ENCODE data around the gene APOBEC3A.
"Not testable (repeated sequence)": the region's sequence is repeated elsewhere in the genome, so short reads cannot be mapped to it uniquely, and the experiment has no call there.

The APOBEC3A gene

GRCh38 chr22:38989466-38989865, 32.1 kb downstream of the APOBEC3A start:
- TF ChIP-seq CTCF (IDR thresholded peaks at IDR 0.05; ENCODE audit: low read depth, low read length) = no peak
- H3K4me3 ChIP-seq (ENCODE audit: low read depth, low read length) = no peak overlapping the region

- H3K4me3 ChIP-seq (ENCODE audit: low read depth, low read length) = not testable (repeated sequence)
Observed at GRCh38 chr22:38992871-38993371, 35.5 kb downstream of the APOBEC3A start.

- TF ChIP-seq CTCF (IDR thresholded peaks at IDR 0.05; ENCODE audit: low read depth, low read length) = no peak
- H3K4me3 ChIP-seq (ENCODE audit: low read depth, low read length) = no peak overlapping the region
Observed at GRCh38 chr22:38996105-38996504, 38.7 kb downstream of the APOBEC3A start.

- no peak for TF ChIP-seq CTCF (IDR thresholded peaks at IDR 0.05; ENCODE audit: low read depth, low read length)
Observed at GRCh38 chr22:38997518-38997917, 40.1 kb downstream of the APOBEC3A start.

GRCh38 chr22:39003165-39003638, 45.8 kb downstream of the APOBEC3A start:
- peak; percentile 69 for TF ChIP-seq CTCF (IDR thresholded peaks at IDR 0.05; ENCODE audit: low read depth, low read length)
- no peak overlapping the region for H3K4me3 ChIP-seq (ENCODE audit: low read depth, low read length)

More at GRCh38 chr22:38997518-38997917, 40.1 kb downstream of the APOBEC3A start:
- no peak overlapping the region for H3K4me3 ChIP-seq (ENCODE audit: low read depth, low read length)

GRCh38 chr22:39007177-39007576, 49.8 kb downstream of the APOBEC3A start:
- TF ChIP-seq CTCF (IDR thresholded peaks at IDR 0.05; ENCODE audit: low read depth, low read length) = no peak
- no peak overlapping the region for H3K4me3 ChIP-seq (ENCODE audit: low read depth, low read length)

GRCh38 chr22:39008271-39008850, 51.0 kb downstream of the APOBEC3A start:
- H3K4me3 ChIP-seq (ENCODE audit: low read depth, low read length) = not testable (repeated sequence)

GRCh38 chr22:39010946-39011345, 53.5 kb downstream of the APOBEC3A start:
- H3K4me3 ChIP-seq (ENCODE audit: low read depth, low read length) = no peak overlapping the region
- no peak for TF ChIP-seq CTCF (IDR thresholded peaks at IDR 0.05; ENCODE audit: low read depth, low read length)
